ENCODE measurements around the gene CTSE.

The CTSE gene

DNA sequence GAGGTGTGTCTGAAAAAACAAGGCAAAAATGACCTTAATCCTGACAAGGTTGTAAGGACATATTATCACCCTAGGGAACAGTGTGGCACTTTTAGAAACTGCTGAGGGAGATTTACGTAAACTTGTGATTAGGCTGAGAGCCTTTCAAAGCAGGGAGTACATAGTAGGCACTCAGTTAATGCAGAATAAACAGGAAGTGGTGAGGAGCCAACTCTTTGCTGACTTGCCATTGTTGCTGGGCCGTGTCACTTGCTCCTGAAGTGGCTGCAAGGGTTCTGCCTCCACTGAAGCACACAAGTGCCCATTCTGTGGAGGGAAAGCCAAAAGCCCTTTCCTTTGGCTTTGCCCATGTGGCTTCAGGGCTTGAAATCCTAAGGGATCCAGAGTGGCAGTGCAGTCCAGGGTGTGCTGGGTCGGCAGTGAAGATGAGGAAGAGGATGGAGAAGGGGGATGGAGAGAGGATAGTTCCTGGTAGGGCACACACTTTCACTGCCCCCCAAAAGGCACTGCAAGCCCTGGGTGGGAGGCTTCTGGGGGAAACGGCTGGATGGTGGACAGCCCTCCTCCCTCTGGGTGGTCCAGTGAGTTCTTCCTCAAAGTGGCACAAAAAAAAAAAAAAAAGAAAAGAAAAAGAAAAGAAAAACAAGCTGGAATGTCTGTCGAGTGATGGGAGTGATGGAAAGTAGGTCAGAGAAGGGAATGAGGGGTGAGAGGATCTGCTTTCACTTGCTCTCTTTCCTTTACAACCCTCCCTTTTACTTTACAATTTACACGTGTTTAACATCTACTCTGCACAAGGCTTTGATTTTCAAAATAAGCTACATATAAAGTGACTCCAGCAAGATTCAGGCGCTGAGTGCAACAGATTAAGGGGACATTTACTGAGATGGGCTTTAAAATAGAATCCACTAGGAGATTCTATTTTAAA, 15.6 kb upstream of the CTSE start:
- Histone ChIP-seq H3K4me2 (peak overlapping the region; percentile 41), H3K79me2 (ENCODE audit: insufficient read depth, low read depth) (no peaks in the 10 kb centered on the region), H4K20me1 (ENCODE audit: insufficient read depth) (no peaks in the 10 kb centered on the region), H3K36me3 (ENCODE audit: insufficient read depth) (no peaks in the 10 kb centered on the region), H3K4me3 (IDR thresholded peaks at IDR 0.05; ENCODE audit: insufficient read depth, low read depth, low read length) (no peak overlapping the region), H3K9ac (no peak overlapping the region), H3K27ac (no peak overlapping the region), H3K27me3 (ENCODE audit: insufficient read depth, low read depth) (no peaks in the 10 kb centered on the region), H3K4me1 (ENCODE audit: low read depth, poor library complexity, severe bottlenecking) (peaks cover 46% of the 10 kb centered on the region), H2AFZ (ENCODE audit: low read depth) (peak overlapping the region; percentile 55; the same call in 1 of the 2 replicates)
- TF ChIP-seq, protein P1, sequence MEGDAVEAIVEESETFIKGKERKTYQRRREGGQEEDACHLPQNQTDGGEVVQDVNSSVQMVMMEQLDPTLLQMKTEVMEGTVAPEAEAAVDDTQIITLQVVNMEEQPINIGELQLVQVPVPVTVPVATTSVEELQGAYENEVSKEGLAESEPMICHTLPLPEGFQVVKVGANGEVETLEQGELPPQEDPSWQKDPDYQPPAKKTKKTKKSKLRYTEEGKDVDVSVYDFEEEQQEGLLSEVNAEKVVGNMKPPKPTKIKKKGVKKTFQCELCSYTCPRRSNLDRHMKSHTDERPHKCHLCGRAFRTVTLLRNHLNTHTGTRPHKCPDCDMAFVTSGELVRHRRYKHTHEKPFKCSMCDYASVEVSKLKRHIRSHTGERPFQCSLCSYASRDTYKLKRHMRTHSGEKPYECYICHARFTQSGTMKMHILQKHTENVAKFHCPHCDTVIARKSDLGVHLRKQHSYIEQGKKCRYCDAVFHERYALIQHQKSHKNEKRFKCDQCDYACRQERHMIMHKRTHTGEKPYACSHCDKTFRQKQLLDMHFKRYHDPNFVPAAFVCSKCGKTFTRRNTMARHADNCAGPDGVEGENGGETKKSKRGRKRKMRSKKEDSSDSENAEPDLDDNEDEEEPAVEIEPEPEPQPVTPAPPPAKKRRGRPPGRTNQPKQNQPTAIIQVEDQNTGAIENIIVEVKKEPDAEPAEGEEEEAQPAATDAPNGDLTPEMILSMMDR (conservative IDR thresholded peaks at IDR 0.05; ENCODE audit: low read depth, low read length) = no peak

DNA sequence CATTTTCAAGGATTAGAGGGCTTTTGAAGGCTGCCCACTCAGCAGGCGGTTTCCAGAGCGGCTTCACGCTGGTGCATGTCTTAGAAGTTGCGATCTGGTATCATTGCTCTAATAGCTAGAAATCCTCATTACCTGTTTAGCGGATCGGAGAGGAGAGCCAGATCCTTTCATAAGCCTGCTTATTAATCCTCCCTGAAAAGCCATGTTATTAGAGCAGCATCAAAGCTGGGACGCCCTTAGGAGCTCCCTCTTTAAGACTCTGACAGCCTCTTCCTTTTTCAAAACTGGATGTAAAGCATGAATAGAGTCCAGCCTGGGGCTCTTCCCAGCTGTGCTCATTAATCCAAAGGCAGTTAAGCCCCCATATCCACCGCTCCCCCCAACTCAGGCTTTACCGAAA, 13.9 kb upstream of the CTSE start:
- Histone ChIP-seq H4K20me1 (ENCODE audit: insufficient read depth) (no peaks in the 10 kb centered on the region), H3K4me1 (ENCODE audit: low read depth, poor library complexity, severe bottlenecking) (peaks cover 44% of the 10 kb centered on the region), H3K4me3 (IDR thresholded peaks at IDR 0.05; ENCODE audit: insufficient read depth, low read depth, low read length) (no peak overlapping the region), H3K9ac (no peak overlapping the region), H3K36me3 (ENCODE audit: insufficient read depth) (no peaks in the 10 kb centered on the region), H3K27me3 (ENCODE audit: insufficient read depth, low read depth) (no peaks in the 10 kb centered on the region), H3K79me2 (ENCODE audit: insufficient read depth, low read depth) (no peaks in the 10 kb centered on the region), H2AFZ (ENCODE audit: low read depth) (no peak overlapping the region), H3K4me2 (0 out of 2 replicates have a peak overlapping the region, but pooled peaks have one; percentile 34), H3K27ac (no peak overlapping the region)
- TF ChIP-seq, protein P1 (conservative IDR thresholded peaks at IDR 0.05; ENCODE audit: low read depth, low read length) = no peak

GRCh38 chr1:206036663-206037455, 13.2 kb upstream of the CTSE start:
- no peaks in the 10 kb centered on the region for H3K36me3 ChIP-seq (ENCODE audit: insufficient read depth)
- H3K4me3 ChIP-seq (IDR thresholded peaks at IDR 0.05; ENCODE audit: insufficient read depth, low read depth, low read length) = no peak overlapping the region
- no peak overlapping the region for H3K27ac ChIP-seq
- H3K27me3 ChIP-seq (ENCODE audit: insufficient read depth, low read depth) = no peaks in the 10 kb centered on the region
- TF ChIP-seq, protein P1 (conservative IDR thresholded peaks at IDR 0.05; ENCODE audit: low read depth, low read length) = no peak
- no peaks in the 10 kb centered on the region for H3K79me2 ChIP-seq (ENCODE audit: insufficient read depth, low read depth)
- H4K20me1 ChIP-seq (ENCODE audit: insufficient read depth) = no peaks in the 10 kb centered on the region
- H2AFZ ChIP-seq (ENCODE audit: low read depth) = 0 out of 2 replicates have a peak overlapping the region, but pooled peaks have one; percentile 11
- peak overlapping the region; percentile 34 for H3K4me2 ChIP-seq
- H3K9ac ChIP-seq = no peak overlapping the region
- H3K4me1 ChIP-seq (ENCODE audit: low read depth, poor library complexity, severe bottlenecking) = peaks cover 47% of the 10 kb centered on the region

GRCh38 chr1:206035027-206035426, 11.3 kb upstream of the CTSE start:
- Histone ChIP-seq H3K4me2 (no peak overlapping the region), H3K79me2 (ENCODE audit: insufficient read depth, low read depth) (no peaks in the 10 kb centered on the region), H3K27ac (no peak overlapping the region), H3K36me3 (ENCODE audit: insufficient read depth) (no peaks in the 10 kb centered on the region), H4K20me1 (ENCODE audit: insufficient read depth) (no peaks in the 10 kb centered on the region), H3K9ac (no peak overlapping the region), H3K4me3 (IDR thresholded peaks at IDR 0.05; ENCODE audit: insufficient read depth, low read depth, low read length) (no peak overlapping the region), H3K4me1 (ENCODE audit: low read depth, poor library complexity, severe bottlenecking) (peaks cover 62% of the 10 kb centered on the region), H3K27me3 (ENCODE audit: insufficient read depth, low read depth) (no peaks in the 10 kb centered on the region), H2AFZ (ENCODE audit: low read depth) (no peak overlapping the region)
- TF ChIP-seq, protein P1 (conservative IDR thresholded peaks at IDR 0.05; ENCODE audit: low read depth, low read length) = no peak

Measured in KMS-11 (cell line).